ENCODE data around the gene BRD2. TPM values are rescaled to one million over a fixed set of nuclear protein-coding genes. Genes with fewer than 3 reads are reported as not detected.

The BRD2 gene
- 100 to 1,000 TPM; 124 to 401 (median 193) TPM for total RNA-seq

GRCh38 chr6:32968093-32968866, at the start of gene BRD2:
BRD2 (plus strand) TSS chr6:32968594; CDS start chr6:32972899, 4,305 bp downstream.
- WGBS, 10 experiments = 0 to 10% (median 0%) methylated on average over 2 to 14 of the region's 62 CpGs; no CpG with 5 or more reads in 3 of the 10 experiments

GRCh38 chr6:32920715-32921114, 47.7 kb upstream of the BRD2 start:
- no peak for ATAC-seq (replicated peaks in 6 of 8)

More at GRCh38 chr6:32968093-32968866, at the start of gene BRD2:
- in situ Hi-C loops (cut with MboI; ENCODE audit: low pct_unique_long_range_greater_than_20kb in 2 of 9, low sequenced_read_pairs in 9 of 9, unreplicated experiment in 9 of 9) = no loop called here
- Histone ChIP-seq H3K4me3 (peak within 1 kb of the TSS; percentile 53 to 83 (median 60)), H3K27ac (peak within 1 kb of the TSS; percentile 99 to 100), H3K4me1 (replicated peaks in 1 of 2) (peaks cover 4 to 6% of the 10 kb centered on the region in 2 donors)
- peak; percentile 13 to 52 (median 38) for ATAC-seq (replicated peaks in 6 of 8)

GRCh38 chr6:32922083-32922482, 46.3 kb upstream of the BRD2 start:
- ATAC-seq (replicated peaks in 6 of 8) = no peak
- no peak overlapping the region for H3K4me3 ChIP-seq
- H3K4me1 ChIP-seq (replicated peaks in 1 of 2) = no peaks in the 10 kb centered on the region
- in situ Hi-C loops (cut with MboI; ENCODE audit: low pct_unique_long_range_greater_than_20kb in 2 of 9, low sequenced_read_pairs in 9 of 9, unreplicated experiment in 9 of 9) = no loop called here
- no peak overlapping the region for H3K27ac ChIP-seq
- 0 to 90% (median 69%) methylated on average over 1 to 2 of the region's 2 CpGs for WGBS, 10 experiments

More at GRCh38 chr6:32920715-32921114, 47.7 kb upstream of the BRD2 start:
- in situ Hi-C loops (cut with MboI; ENCODE audit: low pct_unique_long_range_greater_than_20kb in 2 of 9, low sequenced_read_pairs in 9 of 9, unreplicated experiment in 9 of 9) = no loop called here
- Histone ChIP-seq H3K4me1 (replicated peaks in 1 of 2) (no peaks in the 10 kb centered on the region), H3K4me3 (no peak overlapping the region), H3K27ac (no peak overlapping the region)
- 26 to 83% (median 43%) methylated on average over 2 of the region's 2 CpGs for WGBS, 10 experiments

DNA sequence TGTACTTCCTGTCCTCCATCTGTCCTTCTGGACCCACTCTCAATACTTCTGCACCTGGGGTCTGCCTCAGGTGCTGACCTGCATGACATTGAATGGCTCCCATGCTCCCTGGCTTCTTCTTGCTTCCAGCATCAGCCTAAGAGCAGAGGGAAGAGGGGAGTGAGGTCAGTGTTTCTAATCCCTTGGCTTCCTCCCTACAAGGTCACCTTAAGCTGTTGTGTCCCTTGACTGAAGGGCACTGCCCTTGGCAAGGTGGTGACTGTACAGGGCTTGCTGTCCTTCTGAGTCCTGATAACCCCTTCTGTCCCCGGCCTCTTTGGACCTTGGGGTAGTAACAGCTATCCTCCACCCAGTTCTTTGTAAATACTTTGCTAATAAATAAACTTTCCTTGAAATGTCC, 37.2 kb upstream of the BRD2 start:
- 0 to 100% (median 29%) methylated on average over 1 of the region's 1 CpG; no CpG with 5 or more reads in 5 of the 10 experiments for WGBS, 10 experiments
- Histone ChIP-seq H3K4me1 (replicated peaks in 1 of 2) (no peaks in the 10 kb centered on the region), H3K27ac (no peak overlapping the region), H3K4me3 (no peak overlapping the region)
- ATAC-seq (replicated peaks in 6 of 8) = no peak
- in situ Hi-C loops (cut with MboI; ENCODE audit: low pct_unique_long_range_greater_than_20kb in 2 of 9, low sequenced_read_pairs in 9 of 9, unreplicated experiment in 9 of 9) = no loop called here

DNA sequence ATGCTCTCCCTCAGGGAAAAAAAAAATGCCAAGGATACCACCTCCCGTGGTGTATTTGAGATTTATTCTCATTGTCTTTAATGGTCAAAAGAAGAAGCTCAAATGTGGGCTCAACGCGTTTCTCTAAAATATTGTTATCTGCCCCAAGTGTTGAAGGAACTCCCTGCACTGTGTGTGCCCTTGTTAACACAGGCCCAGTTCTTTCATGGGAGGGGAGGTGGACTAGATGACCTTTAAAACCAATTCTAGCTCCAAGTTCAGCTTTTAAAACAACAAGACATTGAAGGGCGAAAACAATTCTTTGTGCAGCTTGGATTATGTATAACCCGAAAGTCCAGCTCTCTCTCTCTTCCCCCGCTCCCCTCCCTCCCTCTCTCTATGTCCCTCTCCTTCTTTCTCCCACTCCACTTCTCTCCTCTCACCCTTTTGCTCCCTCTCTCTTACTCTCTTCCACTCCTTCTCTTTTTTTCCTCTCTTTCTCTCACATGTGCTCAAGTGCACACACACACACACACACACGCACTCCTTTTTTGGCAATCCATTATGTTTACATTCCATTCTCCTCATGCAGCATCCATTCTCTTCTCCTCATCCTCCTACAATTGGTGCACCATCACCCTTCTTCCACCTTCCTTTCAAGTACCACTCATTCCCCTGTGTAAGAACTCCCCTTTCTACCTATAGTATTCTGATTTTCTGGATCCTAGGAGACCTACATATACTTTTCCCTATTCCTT, 36.1 kb upstream of the BRD2 start:
- H3K27ac ChIP-seq = no peak overlapping the region
- no peaks in the 10 kb centered on the region for H3K4me1 ChIP-seq (replicated peaks in 1 of 2)
- no peak for ATAC-seq (replicated peaks in 6 of 8)
- in situ Hi-C loops (cut with MboI; ENCODE audit: low pct_unique_long_range_greater_than_20kb in 2 of 9, low sequenced_read_pairs in 9 of 9, unreplicated experiment in 9 of 9) = no loop called here
- H3K4me3 ChIP-seq = no peak overlapping the region
- WGBS, 10 experiments = 58 to 89% (median 68%) methylated on average over 5 to 7 of the region's 7 CpGs

DNA sequence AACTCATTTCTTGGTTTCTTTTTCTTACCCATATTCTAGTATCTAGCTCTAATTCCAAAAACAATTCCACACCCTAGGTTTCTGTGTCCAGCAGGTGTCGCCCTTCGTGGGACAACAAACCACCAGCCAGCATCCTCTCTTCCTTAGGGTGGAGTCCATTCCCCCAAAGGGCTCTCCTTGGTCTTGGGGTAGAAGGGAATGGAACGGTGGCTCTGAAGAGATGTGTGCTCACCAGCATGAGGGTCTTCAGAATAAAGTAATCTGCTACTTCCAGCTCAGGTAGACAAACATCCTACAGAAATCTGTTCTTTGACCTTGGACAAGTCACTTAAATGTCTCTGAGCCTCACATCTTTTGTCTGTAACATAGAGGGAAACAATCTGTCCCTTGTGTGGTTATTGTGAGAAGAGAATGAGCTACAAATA, 34.7 kb upstream of the BRD2 start:
- Histone ChIP-seq H3K27ac (no peak overlapping the region), H3K4me3 (no peak overlapping the region), H3K4me1 (replicated peaks in 1 of 2) (no peaks in the 10 kb centered on the region)
- ATAC-seq (replicated peaks in 6 of 8) = peak in 4 of 8 experiments; percentile 24 to 88 (median 81)
- in situ Hi-C loops (cut with MboI; ENCODE audit: low pct_unique_long_range_greater_than_20kb in 2 of 9, low sequenced_read_pairs in 9 of 9, unreplicated experiment in 9 of 9) = no loop called here
- WGBS, 10 experiments = 0 to 13% (median 0%) methylated on average over 1 to 3 of the region's 3 CpGs; no CpG with 5 or more reads in 4 of the 10 experiments

- no peak overlapping the region for H3K27ac ChIP-seq
- WGBS, 10 experiments = 40 to 83% (median 58%) methylated on average over 1 to 3 of the region's 4 CpGs; no CpG with 5 or more reads in 1 of the 10 experiments
- ATAC-seq (replicated peaks in 6 of 8) = no peak
- H3K4me3 ChIP-seq = no peak overlapping the region
- in situ Hi-C loops (cut with MboI; ENCODE audit: low pct_unique_long_range_greater_than_20kb in 2 of 9, low sequenced_read_pairs in 9 of 9, unreplicated experiment in 9 of 9) = no loop called here
- H3K4me1 ChIP-seq (replicated peaks in 1 of 2) = no peaks in the 10 kb centered on the region
These were observed 32.7 kb upstream of the BRD2 start for GRCh38 chr6:32935551-32936238.

DNA sequence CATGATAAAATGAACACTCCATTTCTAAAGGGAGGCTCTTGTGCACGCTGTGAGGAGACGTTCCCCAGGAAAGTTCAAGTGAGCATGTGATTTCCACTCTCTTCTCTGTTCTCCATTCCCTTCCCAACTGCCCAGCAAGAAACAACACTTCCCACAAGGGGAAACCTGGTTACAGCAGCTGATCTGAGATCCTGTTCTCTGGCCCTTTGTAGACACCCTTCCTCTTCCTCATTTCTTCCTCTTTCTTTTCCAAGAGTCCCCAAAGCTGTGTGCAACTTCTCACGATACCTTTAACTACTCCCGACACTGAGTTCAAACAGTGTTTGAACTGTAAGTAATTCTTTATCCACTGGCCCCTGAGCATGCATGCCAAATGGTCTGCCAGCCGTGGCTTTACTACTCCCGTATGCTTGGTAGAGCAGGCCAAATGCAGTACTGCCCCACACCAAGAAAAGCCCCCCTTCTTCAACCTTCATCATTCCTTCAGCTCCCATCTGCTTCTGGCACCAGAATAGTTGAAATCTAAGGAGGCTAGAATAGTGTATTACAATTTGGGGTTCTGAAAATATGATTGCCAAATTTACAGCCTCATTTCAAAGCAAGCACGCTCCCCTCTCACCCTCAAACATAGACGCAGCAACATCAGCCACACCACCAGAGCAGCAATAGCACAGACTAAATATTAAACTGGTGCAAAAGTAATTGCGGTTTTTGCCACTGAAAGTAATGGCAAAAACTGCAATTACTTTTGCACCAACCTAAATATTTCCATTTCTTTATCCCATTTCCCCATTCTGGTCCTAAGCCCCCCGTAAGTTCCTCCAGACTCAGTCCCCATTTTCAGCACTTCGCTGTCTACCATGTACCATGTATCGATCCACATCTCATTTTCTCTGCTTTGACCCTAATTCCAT, 31.9 kb upstream of the BRD2 start:
- in situ Hi-C loops (cut with MboI; ENCODE audit: low pct_unique_long_range_greater_than_20kb in 2 of 9, low sequenced_read_pairs in 9 of 9, unreplicated experiment in 9 of 9) = no loop called here
- 7 to 87% (median 74%) methylated on average over 2 to 10 of the region's 12 CpGs for WGBS, 10 experiments
- Histone ChIP-seq H3K4me1 (replicated peaks in 1 of 2) (no peaks in the 10 kb centered on the region), H3K4me3 (no peak overlapping the region), H3K27ac (no peak overlapping the region)
- no peak for ATAC-seq (replicated peaks in 6 of 8)

GRCh38 chr6:32937230-32937633, 31.2 kb upstream of the BRD2 start:
- no peak overlapping the region for H3K4me3 ChIP-seq
- no peaks in the 10 kb centered on the region for H3K4me1 ChIP-seq (replicated peaks in 1 of 2)
- WGBS, 10 experiments = 0 to 100% (median 74%) methylated on average over 1 to 7 of the region's 8 CpGs; no CpG with 5 or more reads in 2 of the 10 experiments
- no peak for ATAC-seq (replicated peaks in 6 of 8)
- in situ Hi-C loops (cut with MboI; ENCODE audit: low pct_unique_long_range_greater_than_20kb in 2 of 9, low sequenced_read_pairs in 9 of 9, unreplicated experiment in 9 of 9) = no loop called here
- no peak overlapping the region for H3K27ac ChIP-seq

DNA sequence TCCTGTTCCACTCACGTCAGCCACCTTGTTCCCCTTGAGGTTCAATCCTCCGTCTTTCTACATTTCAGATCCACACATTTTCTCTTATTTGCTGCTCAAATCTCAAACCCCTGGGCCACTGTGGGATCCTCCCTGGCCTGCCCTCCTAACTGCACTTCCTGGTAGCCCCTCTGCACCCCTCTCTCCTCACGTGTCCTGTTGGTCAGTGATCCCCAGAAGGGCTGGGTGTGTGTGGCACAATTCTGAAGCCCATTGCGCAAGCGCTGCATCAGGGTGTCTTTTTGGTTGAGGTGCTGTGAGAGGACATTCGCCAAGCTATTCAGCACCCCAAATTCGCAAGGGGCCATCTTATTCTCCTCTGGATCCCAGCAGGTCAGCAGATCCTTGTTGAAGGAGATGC, 29.9 kb upstream of the BRD2 start:
- Histone ChIP-seq H3K4me3 (no peak overlapping the region), H3K27ac (no peak overlapping the region), H3K4me1 (replicated peaks in 1 of 2) (no peaks in the 10 kb centered on the region)
- ATAC-seq (replicated peaks in 6 of 8) = no peak
- in situ Hi-C loops (cut with MboI; ENCODE audit: low pct_unique_long_range_greater_than_20kb in 2 of 9, low sequenced_read_pairs in 9 of 9, unreplicated experiment in 9 of 9) = no loop called here
- WGBS, 10 experiments = 0 to 94% (median 72%) methylated on average over 1 to 4 of the region's 7 CpGs; no CpG with 5 or more reads in 3 of the 10 experiments

DNA sequence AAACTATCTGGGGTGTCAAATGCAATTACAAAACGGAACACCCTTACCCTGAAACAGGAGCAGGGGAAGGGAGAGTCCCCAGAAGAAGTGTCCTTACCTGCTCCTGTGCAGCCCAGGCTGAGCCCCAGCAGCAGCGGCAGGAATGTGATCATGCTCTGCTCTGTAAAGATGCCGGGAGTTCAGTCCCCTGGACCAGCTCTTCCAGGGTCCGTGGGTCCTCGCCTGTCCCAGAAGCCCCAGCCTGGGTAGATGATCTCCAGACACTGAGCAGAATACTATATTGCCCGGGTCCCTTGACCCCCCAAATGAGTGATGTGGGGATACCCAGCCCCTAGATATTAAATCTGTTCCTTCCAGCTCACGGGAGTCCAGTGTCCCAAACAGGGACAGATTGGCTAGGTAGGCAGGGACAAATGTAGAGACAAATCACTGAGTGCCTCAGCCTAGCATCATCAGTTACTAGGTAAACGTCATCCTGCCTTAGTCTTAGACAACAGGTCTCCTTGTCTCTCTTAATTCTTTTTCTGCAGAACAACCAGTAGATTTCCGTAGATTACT, 27.7 kb upstream of the BRD2 start, which contains the start of gene HLA-DMB:
Gene HLA-DMB, minus strand, starts transcription at position 373 of the 558 bp plus-strand sequence. Its CDS starts 221 bp downstream, at position 152.
- peak within 1 kb of the TSS in 3 of 5 donors; percentile 14 to 43 (median 28) for H3K4me3 ChIP-seq
- ATAC-seq (replicated peaks in 6 of 8) = peak; percentile 99 to 100 (median 100)
- WGBS, 10 experiments = 0 to 100% (median 38%) methylated on average over 1 to 3 of the region's 9 CpGs; no CpG with 5 or more reads in 1 of the 10 experiments
- in situ Hi-C loops (cut with MboI; ENCODE audit: low pct_unique_long_range_greater_than_20kb in 2 of 9, low sequenced_read_pairs in 9 of 9, unreplicated experiment in 9 of 9) = loop anchor here in 1 of 9 experiments (10.0 kb wide), 1 partner anchor 56 kb away; no protein-coding TSS in a partner anchor
- no peaks in the 10 kb centered on the region for H3K4me1 ChIP-seq (replicated peaks in 1 of 2)
- H3K27ac ChIP-seq = no peak within 1 kb of the TSS

Data from motor neuron (in vitro differentiated cells).